K562 treated with DMSO at 1 percent for 48 hours (cell line): Measurements from ENCODE around the gene VEZT. TPM values are rescaled to one million over a fixed set of nuclear protein-coding genes. Genes with fewer than 3 reads are reported as not detected.

ENCODE experiments used
- total RNA-seq: library from RNA; unstranded; fragments of 300-600 nt; gene quantifications from 2 replicates; pipeline ENCODE4 v1.2.3, GENCODE V29; 2022; ENCODE audit warnings: low replicate concordance; ENCODE audit errors: extremely low read depth

VEZT gene
- 145 TPM in 1 of 2 replicates, not detected in the other for total RNA-seq

GRCh38 chr12:95217377-95218149 is at the start of gene VEZT, which contains the start of gene FGD6:
VEZT (plus strand) TSS chr12:95217807; CDS start chr12:95217851, 44 bp downstream.
FGD6 (minus strand) TSS chr12:95217467; CDS start chr12:95217240, 227 bp downstream.

Other genes starting within 250 kb of the VEZT start
- not detected in 2 replicates for gene NDUFA12, start 214.1 kb upstream of the VEZT start, total RNA-seq
- not detected in 2 replicates for gene NR2C1, start 144.2 kb upstream of the VEZT start, total RNA-seq
- not detected in 2 replicates for gene FGD6, start 340 bp upstream of the VEZT start, total RNA-seq